C4-2B (cell line): ENCODE data around the gene CFAP251.

Experiments
- ZFX ChIP-seq: fragments of 450-650 bp; IDR thresholded peaks from 2 replicates; pipeline ENCODE4 v1.6.1; 2017
- TF ChIP-seq, protein P1 (sequence below): fragments of 450-650 bp; conservative IDR thresholded peaks from 2 replicates; pipeline ENCODE4 v1.5.1; 2017; ENCODE audit warnings: mild to moderate bottlenecking

- TF ChIP-seq, protein P1, sequence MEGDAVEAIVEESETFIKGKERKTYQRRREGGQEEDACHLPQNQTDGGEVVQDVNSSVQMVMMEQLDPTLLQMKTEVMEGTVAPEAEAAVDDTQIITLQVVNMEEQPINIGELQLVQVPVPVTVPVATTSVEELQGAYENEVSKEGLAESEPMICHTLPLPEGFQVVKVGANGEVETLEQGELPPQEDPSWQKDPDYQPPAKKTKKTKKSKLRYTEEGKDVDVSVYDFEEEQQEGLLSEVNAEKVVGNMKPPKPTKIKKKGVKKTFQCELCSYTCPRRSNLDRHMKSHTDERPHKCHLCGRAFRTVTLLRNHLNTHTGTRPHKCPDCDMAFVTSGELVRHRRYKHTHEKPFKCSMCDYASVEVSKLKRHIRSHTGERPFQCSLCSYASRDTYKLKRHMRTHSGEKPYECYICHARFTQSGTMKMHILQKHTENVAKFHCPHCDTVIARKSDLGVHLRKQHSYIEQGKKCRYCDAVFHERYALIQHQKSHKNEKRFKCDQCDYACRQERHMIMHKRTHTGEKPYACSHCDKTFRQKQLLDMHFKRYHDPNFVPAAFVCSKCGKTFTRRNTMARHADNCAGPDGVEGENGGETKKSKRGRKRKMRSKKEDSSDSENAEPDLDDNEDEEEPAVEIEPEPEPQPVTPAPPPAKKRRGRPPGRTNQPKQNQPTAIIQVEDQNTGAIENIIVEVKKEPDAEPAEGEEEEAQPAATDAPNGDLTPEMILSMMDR = no peak
- no peak for TF ChIP-seq ZFX
Observed at GRCh38 chr12:121888083-121888477, 30.3 kb upstream of the CFAP251 start.
